ENCODE measurements around the gene CLPTM1. TPM values are rescaled to one million over a fixed set of nuclear protein-coding genes. Genes with fewer than 3 reads are reported as not detected.

CLPTM1 gene
- total and polyA plus RNA-seq, 2 of the 8 experiments (the other 6 are each of a cell fraction or from before 2014, with no cell fraction given): 84.8 to 108 TPM

DNA sequence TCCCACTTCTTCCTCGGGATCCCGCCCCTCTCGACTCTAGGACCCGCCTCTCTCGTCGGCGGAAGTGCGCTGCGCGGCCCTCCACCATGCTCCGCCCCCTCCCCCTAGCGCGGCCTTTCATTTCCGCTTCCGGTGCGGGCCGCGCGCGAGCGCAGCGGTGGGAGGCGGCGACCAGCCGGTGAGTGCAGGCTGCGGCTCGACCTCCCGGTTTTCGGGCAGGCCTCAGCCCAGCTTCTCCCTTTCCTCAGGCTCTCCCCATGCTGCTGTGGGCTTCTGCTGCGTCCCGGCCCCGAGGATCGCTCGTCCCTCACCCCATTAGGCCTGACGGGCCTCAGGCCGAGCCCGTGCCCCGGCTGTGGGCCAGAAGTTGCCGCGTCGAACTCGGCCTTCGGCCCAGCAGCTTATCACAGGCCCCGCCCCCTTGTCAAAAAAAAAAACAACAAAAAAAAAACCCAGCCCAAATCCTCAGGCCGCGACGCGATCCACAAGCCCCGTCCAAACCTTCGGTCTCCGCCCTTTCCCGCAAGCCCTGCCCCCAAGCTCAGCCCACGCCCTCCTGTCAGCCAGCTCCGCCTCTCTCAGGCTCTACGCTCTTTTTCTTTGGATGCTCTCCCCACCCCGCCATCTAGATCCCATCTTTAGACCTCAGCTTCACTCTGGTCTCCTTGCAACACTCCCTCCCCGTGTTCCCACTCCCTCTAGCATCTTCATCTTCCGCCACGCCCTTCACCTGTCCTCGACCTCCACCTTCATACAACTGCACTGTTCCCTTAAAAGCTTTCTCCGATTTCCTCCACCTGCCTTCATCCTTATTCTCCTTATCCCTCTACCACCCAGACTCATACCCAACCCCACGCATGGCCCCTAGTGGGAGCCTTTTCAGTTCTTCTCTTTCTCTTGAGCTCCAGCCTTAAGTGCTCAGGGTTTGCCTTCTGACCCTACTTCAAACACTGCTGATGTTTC lies 84.0 kb downstream of the CLPTM1 start, which contains the start of gene CLASRP (continued):
- TF ChIP-seq, protein P1, sequence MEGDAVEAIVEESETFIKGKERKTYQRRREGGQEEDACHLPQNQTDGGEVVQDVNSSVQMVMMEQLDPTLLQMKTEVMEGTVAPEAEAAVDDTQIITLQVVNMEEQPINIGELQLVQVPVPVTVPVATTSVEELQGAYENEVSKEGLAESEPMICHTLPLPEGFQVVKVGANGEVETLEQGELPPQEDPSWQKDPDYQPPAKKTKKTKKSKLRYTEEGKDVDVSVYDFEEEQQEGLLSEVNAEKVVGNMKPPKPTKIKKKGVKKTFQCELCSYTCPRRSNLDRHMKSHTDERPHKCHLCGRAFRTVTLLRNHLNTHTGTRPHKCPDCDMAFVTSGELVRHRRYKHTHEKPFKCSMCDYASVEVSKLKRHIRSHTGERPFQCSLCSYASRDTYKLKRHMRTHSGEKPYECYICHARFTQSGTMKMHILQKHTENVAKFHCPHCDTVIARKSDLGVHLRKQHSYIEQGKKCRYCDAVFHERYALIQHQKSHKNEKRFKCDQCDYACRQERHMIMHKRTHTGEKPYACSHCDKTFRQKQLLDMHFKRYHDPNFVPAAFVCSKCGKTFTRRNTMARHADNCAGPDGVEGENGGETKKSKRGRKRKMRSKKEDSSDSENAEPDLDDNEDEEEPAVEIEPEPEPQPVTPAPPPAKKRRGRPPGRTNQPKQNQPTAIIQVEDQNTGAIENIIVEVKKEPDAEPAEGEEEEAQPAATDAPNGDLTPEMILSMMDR (IDR thresholded peaks at IDR 0.05; ENCODE audit: control extremely low read depth in 1 of 3, insufficient read depth in 1 of 3, low read depth in 1 of 3, low read length in 3 of 3): no peak
- no peak for TF ChIP-seq CTBP2 (IDR thresholded peaks at IDR 0.05; ENCODE audit: borderline replicate concordance, insufficient read depth, insufficient read length, low read length)
- no peak for TF ChIP-seq SRF (IDR thresholded peaks at IDR 0.05; ENCODE audit: low read depth, low read length)
- TF ChIP-seq SP2 (IDR thresholded peaks at IDR 0.05; ENCODE audit: low read length): no peak
- no peak for TF ChIP-seq YY1 (IDR thresholded peaks at IDR 0.05; ENCODE audit: low read depth, low read length)
- 0 out of 2 replicates have a peak, but pooled peaks have one; percentile 38 for TF ChIP-seq RBBP5 (IDR thresholded peaks at IDR 0.05; ENCODE audit: borderline replicate concordance, low read depth, low read length)
- TF ChIP-seq, protein P2, sequence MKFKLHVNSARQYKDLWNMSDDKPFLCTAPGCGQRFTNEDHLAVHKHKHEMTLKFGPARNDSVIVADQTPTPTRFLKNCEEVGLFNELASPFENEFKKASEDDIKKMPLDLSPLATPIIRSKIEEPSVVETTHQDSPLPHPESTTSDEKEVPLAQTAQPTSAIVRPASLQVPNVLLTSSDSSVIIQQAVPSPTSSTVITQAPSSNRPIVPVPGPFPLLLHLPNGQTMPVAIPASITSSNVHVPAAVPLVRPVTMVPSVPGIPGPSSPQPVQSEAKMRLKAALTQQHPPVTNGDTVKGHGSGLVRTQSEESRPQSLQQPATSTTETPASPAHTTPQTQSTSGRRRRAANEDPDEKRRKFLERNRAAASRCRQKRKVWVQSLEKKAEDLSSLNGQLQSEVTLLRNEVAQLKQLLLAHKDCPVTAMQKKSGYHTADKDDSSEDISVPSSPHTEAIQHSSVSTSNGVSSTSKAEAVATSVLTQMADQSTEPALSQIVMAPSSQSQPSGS (IDR thresholded peaks at IDR 0.05; ENCODE audit: low read length): no peak
- no peak for TF ChIP-seq NANOG (IDR thresholded peaks at IDR 0.05; ENCODE audit: insufficient read depth, low read depth, low read length, poor library complexity, severe bottlenecking)
- TF ChIP-seq FOSL1 (IDR thresholded peaks at IDR 0.05; ENCODE audit: insufficient read depth, low read depth, low read length): no peak
- TF ChIP-seq TEAD4 (IDR thresholded peaks at IDR 0.05; ENCODE audit: low read depth, low read length): no peak
- no peak for TF ChIP-seq SIRT6 (IDR thresholded peaks at IDR 0.05; ENCODE audit: low read length)
- TF ChIP-seq, protein P3, sequence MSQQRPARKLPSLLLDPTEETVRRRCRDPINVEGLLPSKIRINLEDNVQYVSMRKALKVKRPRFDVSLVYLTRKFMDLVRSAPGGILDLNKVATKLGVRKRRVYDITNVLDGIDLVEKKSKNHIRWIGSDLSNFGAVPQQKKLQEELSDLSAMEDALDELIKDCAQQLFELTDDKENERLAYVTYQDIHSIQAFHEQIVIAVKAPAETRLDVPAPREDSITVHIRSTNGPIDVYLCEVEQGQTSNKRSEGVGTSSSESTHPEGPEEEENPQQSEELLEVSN (IDR thresholded peaks at IDR 0.05): no peak
- TF ChIP-seq CHD1 (IDR thresholded peaks at IDR 0.05; ENCODE audit: low read depth, low read length): no peak
- TF ChIP-seq, protein P4, sequence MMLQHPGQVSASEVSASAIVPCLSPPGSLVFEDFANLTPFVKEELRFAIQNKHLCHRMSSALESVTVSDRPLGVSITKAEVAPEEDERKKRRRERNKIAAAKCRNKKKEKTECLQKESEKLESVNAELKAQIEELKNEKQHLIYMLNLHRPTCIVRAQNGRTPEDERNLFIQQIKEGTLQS (IDR thresholded peaks at IDR 0.05; ENCODE audit: insufficient read depth, low read depth, low read length): no peak
- peak; percentile 66; the same call in 1 of the 2 replicates for TF ChIP-seq POLR2AphosphoS5 (IDR thresholded peaks at IDR 0.05; ENCODE audit: low read depth, low read length)
- no peak for TF ChIP-seq KDM5A (IDR thresholded peaks at IDR 0.05; ENCODE audit: low read length)
- no peak for TF ChIP-seq GTF2F1 (IDR thresholded peaks at IDR 0.05; ENCODE audit: borderline replicate concordance, low read depth, low read length)
